KMS-11 (cell line): ENCODE results near the gene CRMP1.

Experiments used
- H2AFZ ChIP-seq: fragments of 200-600 bp; sonication (generic); 2 replicates; pipeline ENCODE4 v1.6.1; 2016; ENCODE audit warnings: antibody characterized with exemption, mixed run types, low read depth
- H3K27ac ChIP-seq: fragments of 200-600 bp; sonication (generic); 2 replicates; pipeline ENCODE4 v1.6.1; 2016; ENCODE audit warnings: mild to moderate bottlenecking, mixed run types
- H3K27me3 ChIP-seq: fragments of 200-600 bp; sonication (generic); 2 replicates; pipeline ENCODE4 v1.6.1; 2017; ENCODE audit warnings: mild to moderate bottlenecking, low read depth, mixed run types, moderate library complexity; ENCODE audit not compliant: insufficient read depth
- H3K36me3 ChIP-seq: fragments of 200-600 bp; sonication (generic); 2 replicates; pipeline ENCODE4 v1.6.1; 2017; ENCODE audit warnings: mild to moderate bottlenecking, mixed run types; ENCODE audit not compliant: insufficient read depth
- H3K4me1 ChIP-seq: fragments of 200-600 bp; sonication (generic); 2 replicates; pipeline ENCODE4 v1.6.1; 2016; ENCODE audit warnings: mild to moderate bottlenecking, low read depth, mixed run types; ENCODE audit not compliant: poor library complexity, severe bottlenecking
- H3K4me2 ChIP-seq: fragments of 200-600 bp; sonication (generic); 2 replicates; pipeline ENCODE4 v1.7.0; 2016; ENCODE audit warnings: mild to moderate bottlenecking, mixed run types
- H3K4me3 ChIP-seq: fragments of 200-600 bp; sonication (generic); IDR thresholded peaks from 2 replicates; pipeline ENCODE4 v1.6.1; 2017; ENCODE audit warnings: low read depth, low read length, mixed read lengths; ENCODE audit not compliant: insufficient read depth
- H3K79me2 ChIP-seq: fragments of 200-600 bp; sonication (generic); 2 replicates; pipeline ENCODE4 v1.6.1; 2016; ENCODE audit warnings: low read depth, mixed run types; ENCODE audit not compliant: insufficient read depth
- H3K9ac ChIP-seq: fragments of 200-600 bp; sonication (generic); 2 replicates; pipeline ENCODE4 v1.6.1; 2016; ENCODE audit warnings: mild to moderate bottlenecking, mixed run types
- H4K20me1 ChIP-seq: fragments of 200-600 bp; sonication (generic); 2 replicates; pipeline ENCODE4 v1.6.1; 2016; ENCODE audit warnings: mild to moderate bottlenecking, mixed run types; ENCODE audit not compliant: insufficient read depth
- CTCF ChIP-seq: fragments of 200-600 bp; sonication (generic); conservative IDR thresholded peaks from 2 replicates; pipeline ENCODE4 v1.6.1; 2017; ENCODE audit warnings: low read depth, mild to moderate bottlenecking, antibody characterized with exemption, low read length, moderate library complexity, mixed read lengths

Gene CRMP1

GRCh38 chr4:5795580-5795979 is 97.3 kb downstream of the CRMP1 start:
- Histone ChIP-seq H4K20me1 (no peaks in the 10 kb centered on the region), H3K27ac (no peak overlapping the region), H3K9ac (no peak overlapping the region), H3K4me1 (no peaks in the 10 kb centered on the region), H3K4me2 (no peak overlapping the region), H3K4me3 (no peak overlapping the region), H3K36me3 (no peaks in the 10 kb centered on the region), H3K79me2 (no peaks in the 10 kb centered on the region), H2AFZ (no peak overlapping the region), H3K27me3 (no peaks in the 10 kb centered on the region)
- no peak for TF ChIP-seq CTCF

- H3K36me3 ChIP-seq = no peaks in the 10 kb centered on the region
- TF ChIP-seq CTCF = no peak
Measured at GRCh38 chr4:5793514-5793913, 99.4 kb downstream of the CRMP1 start.

GRCh38 chr4:5791654-5792053 is 101.2 kb downstream of the CRMP1 start:
- Histone ChIP-seq H3K4me3 (no peak overlapping the region), H3K4me1 (no peaks in the 10 kb centered on the region), H3K9ac (no peak overlapping the region), H3K36me3 (no peaks in the 10 kb centered on the region), H3K27ac (no peak overlapping the region), H3K27me3 (no peaks in the 10 kb centered on the region), H3K4me2 (no peak overlapping the region), H2AFZ (no peak overlapping the region), H3K79me2 (no peaks in the 10 kb centered on the region), H4K20me1 (no peaks in the 10 kb centered on the region)
- no peak for TF ChIP-seq CTCF

More at GRCh38 chr4:5793514-5793913, 99.4 kb downstream of the CRMP1 start:
- no peak overlapping the region for H2AFZ ChIP-seq
- no peaks in the 10 kb centered on the region for H3K27me3 ChIP-seq
- H3K4me3 ChIP-seq = no peak overlapping the region
- no peak overlapping the region for H3K27ac ChIP-seq
- H3K4me1 ChIP-seq = no peaks in the 10 kb centered on the region
- H3K79me2 ChIP-seq = no peaks in the 10 kb centered on the region
- no peak overlapping the region for H3K9ac ChIP-seq
- H4K20me1 ChIP-seq = no peaks in the 10 kb centered on the region
- no peak overlapping the region for H3K4me2 ChIP-seq

GRCh38 chr4:5790546-5790857 is 102.4 kb downstream of the CRMP1 start:
- Histone ChIP-seq H3K4me1 (no peaks in the 10 kb centered on the region), H3K4me3 (no peak overlapping the region), H3K36me3 (no peaks in the 10 kb centered on the region), H2AFZ (no peak overlapping the region), H3K27ac (no peak overlapping the region), H3K27me3 (no peaks in the 10 kb centered on the region), H3K4me2 (no peak overlapping the region), H3K9ac (no peak overlapping the region), H4K20me1 (no peaks in the 10 kb centered on the region), H3K79me2 (no peaks in the 10 kb centered on the region)
- peak; percentile 23; the same call in 1 of the 2 replicates for TF ChIP-seq CTCF

- H3K9ac ChIP-seq = no peak overlapping the region
- no peaks in the 10 kb centered on the region for H3K36me3 ChIP-seq
- H3K79me2 ChIP-seq = no peaks in the 10 kb centered on the region
- no peak overlapping the region for H3K4me3 ChIP-seq
- H3K4me2 ChIP-seq = no peak overlapping the region
- no peak for TF ChIP-seq CTCF
- H2AFZ ChIP-seq = no peak overlapping the region
- no peak overlapping the region for H3K27ac ChIP-seq
- no peaks in the 10 kb centered on the region for H3K4me1 ChIP-seq
- H4K20me1 ChIP-seq = no peaks in the 10 kb centered on the region
- no peaks in the 10 kb centered on the region for H3K27me3 ChIP-seq
Measured at GRCh38 chr4:5789141-5789540, 103.7 kb downstream of the CRMP1 start.
